Right kidney (tissue), 1 donor: Measurements from ENCODE around the gene DENND1A.
"Not testable (repeated sequence)": the region's sequence is repeated elsewhere in the genome, so short reads cannot be mapped to it uniquely, and the experiment has no call there.

Experiments used
- DNase-seq: peaks from one replicate; pipeline ENCODE4 v3.0.0-alpha.2; 2016

DENND1A gene

DNA sequence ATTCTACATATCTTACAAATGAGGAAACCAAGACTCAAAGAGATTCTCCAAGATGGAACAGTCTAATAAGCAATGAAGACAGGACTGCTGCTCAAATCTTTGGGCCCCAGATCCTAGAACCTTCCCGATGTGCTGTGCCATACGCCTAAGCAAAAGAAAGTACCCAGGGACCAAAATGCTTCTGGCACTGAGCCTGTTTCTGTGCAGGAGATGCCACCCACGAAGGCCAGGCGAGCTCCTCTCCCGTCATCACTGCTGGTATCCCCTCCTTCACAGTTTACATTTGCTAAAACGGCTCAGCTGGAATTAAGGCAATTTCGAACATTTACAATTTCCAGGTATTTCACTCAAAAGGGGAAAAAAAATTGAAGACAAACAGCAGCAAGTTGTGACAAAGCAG is 277.5 kb downstream of the DENND1A start:
- no peak for DNase-seq

DNA sequence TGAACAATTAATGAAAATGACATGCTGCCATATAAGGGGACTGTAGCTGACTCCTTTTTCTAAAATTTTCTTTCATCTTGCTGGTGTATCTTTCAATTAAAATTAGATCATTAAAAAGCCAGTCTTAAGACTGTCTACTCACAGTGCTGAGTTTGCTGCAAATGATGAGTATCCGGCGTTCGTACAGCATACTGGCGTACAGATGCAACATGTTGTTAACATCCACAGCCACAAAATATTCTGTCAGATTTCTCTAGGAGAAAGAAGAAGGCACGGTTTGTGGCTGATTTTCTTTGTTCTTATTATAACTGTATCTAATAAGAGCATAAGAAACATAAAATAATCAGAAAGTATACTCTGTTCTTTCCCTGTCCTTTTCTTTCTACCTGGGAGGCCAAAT is 278.1 kb downstream of the DENND1A start:
- DNase-seq, result no peak

DNA sequence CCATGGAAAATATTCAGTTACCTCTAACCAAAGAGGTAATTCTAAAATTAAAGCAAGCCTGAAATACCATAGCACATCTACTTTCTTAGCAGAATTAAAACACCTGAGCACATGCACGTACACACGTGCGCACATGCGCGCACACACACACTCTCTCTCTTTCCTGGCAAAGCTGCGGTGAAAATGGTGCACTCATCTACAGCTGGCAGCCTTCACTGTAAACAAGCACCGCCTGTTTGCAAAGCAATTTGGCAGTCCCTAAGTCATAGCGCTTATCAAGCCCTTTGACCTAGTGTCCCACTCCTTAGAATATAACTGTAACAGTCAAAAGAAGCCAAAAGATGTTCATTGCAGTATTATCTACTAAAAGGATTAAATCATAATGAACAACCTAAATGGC is 278.7 kb downstream of the DENND1A start:
- DNase-seq, result no peak

DNA sequence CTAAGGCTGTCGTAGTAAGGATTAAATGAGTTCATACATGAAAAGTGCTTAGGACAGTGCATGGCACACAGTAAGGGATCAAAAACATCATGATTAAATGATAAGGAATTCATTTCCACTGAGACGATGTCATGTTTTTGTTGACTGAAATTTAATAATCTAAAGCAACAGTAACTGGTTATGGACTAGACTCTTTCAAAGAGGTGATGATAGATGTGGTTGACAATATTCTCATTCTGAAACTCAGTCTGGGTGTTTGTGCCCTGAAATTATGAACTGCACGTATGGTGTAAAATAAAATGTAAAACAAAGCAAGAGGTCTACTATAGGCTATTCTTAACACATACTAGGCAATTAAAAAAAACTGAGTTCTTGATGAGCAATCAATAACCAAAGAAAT is 280.0 kb downstream of the DENND1A start:
- no peak for DNase-seq

DNA sequence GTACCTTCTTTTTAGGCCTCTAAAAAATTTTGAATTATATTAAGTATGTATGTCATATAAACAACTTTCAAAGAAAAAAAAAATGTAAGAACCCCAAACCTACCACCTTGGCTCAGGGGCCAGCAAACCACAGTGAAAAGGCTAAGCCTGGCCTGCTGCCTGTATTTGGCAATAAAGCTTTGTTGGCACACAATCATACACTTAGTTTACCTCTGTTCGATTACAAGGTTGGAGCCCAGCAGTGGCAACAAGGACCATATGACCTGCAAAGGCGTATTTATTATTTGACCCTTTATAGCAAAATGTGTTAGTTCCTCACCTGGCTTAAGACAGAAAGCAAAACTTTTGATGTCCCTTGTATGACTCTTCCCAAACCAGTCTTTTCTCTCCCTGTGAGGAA is 282.8 kb downstream of the DENND1A start:
- no peak for DNase-seq

DNA sequence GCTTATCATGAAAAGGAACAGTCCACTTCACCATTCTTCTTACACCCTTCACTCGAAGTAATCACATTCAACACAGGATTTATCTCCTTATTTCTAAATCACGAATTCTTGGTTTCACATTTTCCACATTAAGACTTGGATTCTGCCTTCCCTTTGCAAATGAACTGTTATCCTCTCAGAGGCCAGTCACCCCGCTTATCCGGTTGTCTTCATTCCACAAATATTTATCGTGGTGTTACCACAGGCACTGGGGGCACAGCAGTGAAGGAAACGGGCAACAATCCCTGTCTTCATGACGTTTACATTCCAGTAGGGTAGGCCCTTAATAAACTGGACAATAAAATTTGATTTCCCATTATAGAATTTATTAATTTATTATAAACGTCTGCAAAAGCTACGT is 284.2 kb downstream of the DENND1A start:
- DNase-seq, result no peak

DNA sequence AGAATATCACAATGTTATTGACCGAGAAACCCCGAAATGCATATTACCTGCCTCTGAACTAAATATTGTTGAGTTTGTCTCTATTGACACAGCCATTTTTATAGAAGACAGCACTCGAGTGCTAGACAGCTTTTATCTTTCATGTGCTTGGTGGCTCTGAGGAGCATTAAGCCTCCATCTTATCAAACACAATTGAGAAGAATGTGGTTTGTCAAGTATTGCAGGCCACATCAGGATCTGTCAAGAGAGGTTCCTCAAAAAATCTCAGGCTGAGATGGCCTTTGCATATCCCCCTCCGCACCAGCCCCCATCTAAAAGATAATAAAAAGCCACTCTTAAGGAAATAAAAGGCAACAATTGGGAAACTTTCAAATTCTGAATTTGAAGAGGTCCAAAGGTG is 284.8 kb downstream of the DENND1A start:
- DNase-seq, result no peak

DNA sequence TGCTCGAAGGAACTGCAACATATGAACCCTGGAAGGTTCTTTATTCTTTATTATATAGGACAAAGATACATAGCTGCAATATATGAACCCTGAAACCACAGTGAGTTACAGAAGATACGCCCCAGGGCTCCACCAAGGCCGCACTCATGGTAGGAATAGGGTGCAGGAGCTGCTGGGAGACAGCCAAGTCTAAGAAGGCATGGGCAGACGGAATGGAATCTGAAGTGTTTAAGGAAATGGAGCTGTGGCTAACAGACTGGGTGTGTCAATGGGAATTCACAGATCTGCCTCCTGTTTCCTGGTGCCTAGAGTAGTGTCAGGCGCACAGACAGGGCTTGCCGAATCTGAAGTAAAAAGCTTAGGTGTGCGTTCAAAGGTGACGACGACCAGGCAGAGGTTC is 286.4 kb downstream of the DENND1A start:
- DNase-seq, result no peak

DNA sequence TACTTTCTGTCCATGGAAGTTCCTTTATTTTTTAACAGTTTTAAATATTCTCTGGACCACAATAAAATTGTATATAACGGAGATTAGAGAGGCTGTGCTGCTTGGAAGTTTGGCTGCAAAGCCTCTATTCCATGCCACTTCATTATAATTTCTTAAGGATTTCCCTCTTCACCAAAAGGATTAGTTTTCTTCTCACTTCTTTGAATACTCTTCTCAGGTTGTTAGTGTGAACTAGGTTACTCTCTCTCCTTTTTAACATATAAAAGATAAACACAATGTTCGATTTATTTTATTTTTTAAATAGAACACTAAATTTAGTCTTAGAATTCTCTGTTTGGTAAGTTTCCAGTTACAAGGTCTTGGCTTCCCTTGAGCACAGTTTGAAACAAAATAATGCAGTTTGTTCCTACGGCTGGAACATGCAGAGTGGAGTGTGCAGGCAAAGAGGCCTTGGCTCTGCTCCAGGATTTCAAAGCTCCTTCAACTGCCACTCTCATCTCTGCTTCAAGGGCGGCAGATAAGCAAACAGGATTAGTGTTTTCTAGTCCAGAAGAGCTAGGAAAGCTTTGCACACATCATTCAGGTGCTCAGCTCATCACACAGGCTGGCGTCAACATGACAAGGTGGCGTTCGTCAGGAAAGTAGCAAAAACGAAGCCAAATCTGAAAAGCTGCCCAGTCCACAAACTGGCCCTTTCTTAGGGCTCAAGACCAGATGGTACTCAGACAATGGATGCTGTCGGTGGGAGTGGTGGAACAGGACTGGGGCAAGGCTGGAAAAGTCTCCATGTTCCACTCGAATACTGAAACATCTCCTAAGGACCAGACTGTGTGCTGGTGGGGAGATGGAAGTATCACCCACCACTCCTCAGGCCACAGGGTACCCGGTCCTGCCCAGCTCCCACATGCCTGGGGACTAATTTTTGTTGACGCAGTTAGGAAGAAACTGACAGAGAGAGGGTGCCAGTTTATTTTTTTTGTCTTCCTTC is 287.3 kb downstream of the DENND1A start:
- DNase-seq, result peak; percentile 22

DNA sequence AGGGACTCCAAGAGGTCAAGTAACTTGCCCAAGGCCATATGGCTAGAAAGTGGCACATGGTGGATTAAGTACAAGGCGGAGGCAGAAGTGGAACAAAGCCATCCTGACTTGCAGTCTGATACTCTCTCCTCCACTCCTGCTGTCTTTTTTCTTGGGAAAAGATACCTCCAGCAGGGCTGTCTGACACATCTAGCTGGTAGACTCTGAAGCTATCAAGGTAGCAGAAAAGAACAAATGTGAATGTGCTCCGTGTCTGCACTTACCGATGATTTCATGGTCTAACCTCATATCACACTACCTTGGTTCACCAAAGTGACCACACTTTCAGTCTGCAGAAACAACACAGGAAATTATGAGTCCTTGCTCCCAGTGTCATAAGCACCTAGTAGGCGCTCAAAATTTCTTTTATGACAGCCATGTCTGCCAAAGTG is 289.1 kb downstream of the DENND1A start:
- DNase-seq, result no peak

DNA sequence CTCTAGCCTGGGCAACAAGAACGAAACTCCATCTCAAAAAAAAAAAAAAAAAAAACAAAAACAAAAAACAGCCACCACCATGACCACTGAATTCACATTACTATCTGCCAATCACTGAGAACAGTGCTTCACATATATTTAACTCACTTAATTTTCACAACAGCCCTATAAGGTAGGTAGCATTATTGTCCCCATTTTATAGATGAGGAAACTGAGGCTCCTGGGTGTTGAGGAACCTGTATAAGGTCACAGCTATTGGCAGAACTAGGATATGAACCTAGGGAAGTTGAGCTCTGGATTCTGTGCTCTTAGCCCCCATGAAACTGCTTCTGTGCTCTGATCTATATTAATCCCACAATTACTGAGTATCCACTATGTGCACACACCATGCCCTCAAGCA is 290.2 kb downstream of the DENND1A start:
- DNase-seq, result no peak

DNA sequence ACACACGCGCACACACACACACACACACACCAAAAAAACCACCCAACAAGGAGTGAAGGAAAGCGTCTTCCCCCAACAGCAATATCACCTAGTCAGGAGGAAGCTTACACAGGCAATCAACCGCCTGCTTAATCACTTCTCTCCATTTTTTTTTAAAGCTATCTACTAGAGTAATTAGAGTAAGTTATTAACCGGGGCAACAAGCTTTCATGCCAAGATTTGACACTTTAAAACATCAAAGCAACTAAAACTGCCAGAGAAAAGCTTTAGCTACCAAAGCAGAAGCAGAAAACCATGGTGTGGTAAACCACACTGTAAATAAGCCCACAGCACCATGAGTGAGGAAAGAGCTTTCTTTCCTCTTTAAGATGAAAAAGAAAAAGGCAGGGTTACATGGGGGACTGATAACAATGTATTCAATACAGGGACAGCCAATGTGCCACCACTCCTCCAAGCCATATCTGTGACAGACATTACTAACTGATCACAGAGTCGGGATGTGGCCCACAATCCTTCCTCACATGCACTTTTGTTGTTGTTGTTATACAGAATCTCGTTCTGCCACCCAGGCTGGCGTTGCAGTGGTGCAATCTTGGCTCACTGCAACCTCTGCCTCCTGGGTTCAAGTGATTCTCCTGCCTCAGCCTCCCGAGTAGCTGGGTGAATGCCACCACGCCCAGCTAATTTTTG is 291.8 kb downstream of the DENND1A start:
- DNase-seq, result no peak

DNA sequence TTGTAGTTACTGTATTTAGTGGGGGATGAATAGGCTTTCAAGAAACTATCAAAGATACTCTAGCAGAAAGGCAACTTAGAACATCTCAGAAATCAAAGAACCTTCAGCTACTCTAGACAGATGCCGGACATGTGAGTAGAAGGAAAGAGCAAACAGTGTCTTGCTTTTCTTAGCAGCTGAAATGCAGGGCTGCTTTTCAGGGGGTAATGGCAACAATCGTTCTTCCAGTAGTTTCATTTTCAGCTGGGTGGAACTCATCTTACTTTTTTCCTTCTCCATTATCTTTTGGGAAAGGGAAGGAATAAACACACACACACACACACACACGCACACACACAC is 292.4 kb downstream of the DENND1A start:
- DNase-seq, result peak; percentile 37

DNA sequence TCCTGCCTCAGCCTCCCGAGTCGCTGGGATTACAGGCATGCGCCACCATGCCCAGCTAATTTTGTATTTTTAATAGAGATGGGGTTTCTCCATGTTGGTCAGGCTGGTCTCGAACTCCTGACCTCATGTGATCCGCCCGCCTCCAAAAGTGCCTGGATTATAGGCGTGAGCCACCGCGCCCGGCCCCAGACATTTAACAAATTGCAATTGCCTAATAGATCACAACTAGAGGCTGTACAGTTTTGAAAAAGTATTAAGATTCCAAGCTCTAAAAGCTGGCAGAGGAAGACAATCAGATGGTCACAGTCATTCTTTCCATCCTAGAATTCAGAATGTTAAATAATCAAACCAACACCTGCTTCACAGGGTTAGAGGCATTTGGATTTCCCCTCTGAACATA is 293.1 kb downstream of the DENND1A start:
- not testable (repeated sequence) for DNase-seq

DNA sequence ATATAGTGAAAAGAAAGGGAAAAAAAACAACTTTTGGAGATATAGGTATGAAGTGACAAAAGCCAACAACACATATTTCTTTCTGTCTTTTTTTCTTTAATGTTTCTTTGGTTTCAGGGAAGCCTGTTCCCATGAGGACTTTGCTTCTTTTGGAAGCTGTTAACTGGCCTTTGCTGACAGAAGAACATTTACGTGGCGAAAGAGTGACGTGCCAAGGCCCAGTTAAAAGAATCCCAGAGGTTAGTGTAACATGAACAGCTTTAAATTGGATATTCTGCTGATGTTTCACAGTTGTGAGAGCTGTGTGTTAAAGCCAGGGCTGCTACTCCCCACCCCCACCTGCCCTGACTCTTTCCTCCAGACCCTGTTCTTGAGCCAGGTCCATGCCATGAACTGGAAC is 298.1 kb downstream of the DENND1A start:
- no peak for DNase-seq

DNA sequence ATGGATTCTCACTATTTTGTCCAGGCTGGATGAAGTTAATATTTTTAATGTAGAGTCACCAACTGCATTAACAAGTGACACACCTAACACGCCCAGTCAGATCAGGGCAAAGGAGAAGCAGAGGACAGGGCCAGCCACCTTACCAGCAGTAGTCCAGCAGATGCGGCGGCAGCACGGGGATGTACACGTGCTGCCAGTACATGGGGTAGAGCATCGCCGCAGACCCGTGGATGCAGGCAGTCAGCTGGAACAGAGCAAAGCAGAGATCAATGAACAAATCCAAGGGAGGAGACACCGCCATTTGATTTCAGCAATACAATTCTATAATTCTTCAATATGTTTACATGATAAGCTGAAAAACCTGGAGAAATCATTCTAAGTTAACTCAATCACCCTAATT is 299.7 kb downstream of the DENND1A start:
- no peak for DNase-seq

DNA sequence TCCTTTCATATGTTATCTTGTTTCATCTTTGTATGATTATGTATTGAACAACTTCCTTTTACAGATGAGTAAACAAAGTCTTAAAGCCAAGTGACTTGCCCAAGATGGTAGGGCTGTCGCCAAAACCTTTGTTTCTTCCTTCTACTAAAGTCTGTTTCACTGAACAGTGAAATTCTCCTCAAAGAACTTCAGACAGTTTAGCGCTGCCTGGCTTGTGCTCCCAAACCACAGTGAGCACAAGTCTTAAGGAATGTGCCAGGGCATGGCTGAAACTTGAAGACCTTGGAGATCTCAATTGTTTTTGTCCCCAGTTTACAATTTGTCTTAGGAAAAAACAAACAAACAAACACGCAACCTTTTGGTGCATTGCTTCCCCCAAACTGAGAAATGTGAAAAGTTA is 300.4 kb downstream of the DENND1A start:
- DNase-seq, result no peak

DNA sequence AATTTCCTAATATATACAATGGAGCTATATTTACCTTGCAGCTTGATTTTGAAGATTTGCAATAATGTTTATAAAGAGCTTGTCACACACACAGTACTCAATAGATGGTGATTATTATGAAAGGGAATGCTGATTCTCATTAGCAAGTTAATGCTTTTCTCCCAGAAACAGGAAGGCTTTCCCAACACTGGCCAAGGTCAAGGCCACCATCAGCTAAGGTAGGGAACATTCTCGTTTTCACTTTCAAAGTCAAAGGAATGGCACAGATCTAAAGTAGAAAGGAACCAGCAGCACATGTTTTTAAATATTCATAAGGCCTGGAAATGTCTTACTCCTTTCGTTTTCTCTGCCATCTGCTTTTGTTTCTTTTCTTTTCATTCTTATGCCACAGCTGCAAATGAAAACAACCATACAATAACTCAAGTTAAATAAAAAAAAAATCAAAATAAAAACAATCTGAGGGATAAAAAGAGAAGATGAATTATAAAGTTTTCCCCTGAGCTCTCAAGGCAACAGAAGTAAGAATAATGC is 307.1 kb downstream of the DENND1A start:
- DNase-seq, result no peak

DNA sequence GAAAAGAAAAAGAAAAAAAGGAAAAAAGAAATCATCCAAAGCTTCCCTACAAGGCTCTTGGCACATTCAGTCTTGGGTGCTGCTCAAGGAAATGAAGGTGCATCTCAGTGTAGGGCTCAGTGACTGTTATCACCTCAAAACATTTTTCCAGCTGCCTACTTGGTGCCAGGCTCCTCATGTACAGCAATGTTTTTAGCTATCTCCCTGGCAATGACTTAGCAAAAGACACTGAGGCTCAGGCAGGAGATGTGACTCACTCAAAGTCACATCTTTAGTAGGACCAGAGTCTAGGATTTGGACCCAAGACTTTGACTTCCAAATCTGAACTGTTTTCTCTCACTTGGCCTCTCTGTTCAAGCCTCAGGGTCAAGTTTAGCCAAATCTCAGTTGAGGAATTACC is 309.7 kb downstream of the DENND1A start:
- no peak for DNase-seq

DNA sequence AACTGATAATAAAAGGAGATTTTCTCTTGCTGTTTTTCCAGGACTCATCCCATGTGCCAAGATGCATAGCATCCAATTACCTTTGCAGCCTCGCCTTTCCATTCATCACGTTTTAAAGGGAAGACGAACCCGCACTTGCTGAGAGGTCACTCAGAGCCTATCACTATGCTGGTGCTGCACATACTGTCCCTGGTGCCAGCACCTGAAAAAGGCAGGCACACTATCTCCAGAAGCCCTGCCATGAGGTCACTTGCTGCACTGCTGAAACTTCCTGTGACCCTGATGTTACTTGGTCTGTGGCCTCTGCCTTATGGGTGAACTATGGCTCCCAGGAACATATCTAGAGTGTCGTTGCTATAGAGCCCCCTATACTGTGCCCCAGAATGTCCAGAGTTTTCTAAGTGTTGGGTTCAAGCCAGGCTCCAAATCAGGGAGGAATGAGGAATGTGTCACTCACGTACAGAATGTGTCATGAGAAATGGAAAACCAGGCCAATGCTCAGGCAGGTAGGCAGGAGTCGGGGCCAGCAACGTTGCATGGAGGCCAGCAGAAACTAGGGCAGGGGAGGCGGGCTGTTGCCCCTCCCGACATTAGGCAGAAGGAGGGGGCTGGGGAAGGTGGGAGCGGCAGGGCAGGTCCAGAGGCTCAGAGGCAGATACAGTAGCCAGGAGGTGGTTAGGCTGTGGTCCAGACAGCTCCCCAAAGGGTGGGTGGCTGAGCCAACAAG is 311.8 kb downstream of the DENND1A start:
- no peak for DNase-seq

DNA sequence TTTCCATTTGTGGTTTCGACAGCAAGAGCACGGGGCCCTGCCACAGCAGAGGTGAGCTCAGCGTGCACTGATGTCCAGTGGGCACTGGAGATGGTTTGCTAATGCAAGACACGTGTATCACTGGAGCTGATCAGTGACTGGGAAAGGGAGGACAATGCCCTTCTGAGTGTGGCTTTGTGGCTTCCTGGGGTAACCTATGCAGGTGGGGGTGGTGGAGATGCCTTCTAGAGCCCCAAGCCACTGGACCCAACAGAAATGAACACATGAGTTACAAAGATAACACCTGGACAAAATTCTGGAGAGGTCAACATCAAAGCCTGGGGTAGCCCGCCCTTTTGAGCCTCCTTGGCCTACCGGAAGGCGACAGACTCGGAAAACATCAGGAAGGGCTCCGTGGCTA is 312.6 kb downstream of the DENND1A start:
- DNase-seq, result no peak

DNA sequence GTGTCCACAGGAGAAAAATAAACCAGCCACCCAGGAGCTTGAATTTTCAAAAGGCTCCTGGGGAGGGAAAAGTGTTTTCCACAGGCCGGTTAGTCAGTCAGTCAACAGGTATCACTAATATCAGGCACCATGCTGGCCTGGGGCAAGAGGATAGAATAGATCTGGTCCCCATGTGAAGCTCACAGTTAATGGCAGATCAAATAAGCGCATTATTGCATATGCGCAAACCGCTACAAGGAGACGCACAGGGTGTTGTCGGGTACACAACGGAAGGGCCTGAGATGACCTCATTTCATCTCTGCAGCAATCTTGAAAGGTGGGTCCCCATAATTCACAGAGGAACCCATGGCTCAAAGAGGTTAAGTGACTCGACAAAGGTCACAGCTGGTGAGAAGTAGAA is 313.2 kb downstream of the DENND1A start:
- DNase-seq, result no peak

DNA sequence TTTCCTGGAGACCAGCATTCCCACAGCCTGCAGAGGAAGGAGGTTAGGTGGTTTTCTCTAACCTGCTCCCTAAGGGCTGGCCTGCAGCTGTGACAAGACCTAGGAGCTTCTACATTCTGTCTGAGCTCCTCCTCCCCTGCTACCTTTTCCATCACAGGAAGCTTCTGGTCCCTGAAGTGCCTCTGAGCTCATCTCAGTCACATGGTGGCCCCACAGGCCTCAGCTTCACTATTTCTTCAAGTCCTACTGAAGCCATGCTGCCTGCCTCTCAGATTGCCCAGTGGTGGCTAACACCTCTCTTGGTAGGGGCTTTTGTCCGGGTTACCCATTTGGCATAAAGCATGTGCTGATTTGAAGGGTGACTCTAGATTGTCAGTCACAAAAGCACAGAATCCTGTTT is 314.5 kb downstream of the DENND1A start:
- DNase-seq, result no peak
